ENCODE results near the gene TBL1XR1.

Gene TBL1XR1

GRCh38 chr3:177123822-177124221 is 73.5 kb downstream of the TBL1XR1 start:
- H3K27me3 ChIP-seq (ENCODE audit: insufficient read depth, low read depth), result no peaks in the 10 kb centered on the region
- peaks cover 96% of the 10 kb centered on the region for H3K4me1 ChIP-seq (ENCODE audit: low read depth, poor library complexity, severe bottlenecking)
- peaks cover 83% of the 10 kb centered on the region for H4K20me1 ChIP-seq (ENCODE audit: insufficient read depth)
- TF ChIP-seq, protein P1, sequence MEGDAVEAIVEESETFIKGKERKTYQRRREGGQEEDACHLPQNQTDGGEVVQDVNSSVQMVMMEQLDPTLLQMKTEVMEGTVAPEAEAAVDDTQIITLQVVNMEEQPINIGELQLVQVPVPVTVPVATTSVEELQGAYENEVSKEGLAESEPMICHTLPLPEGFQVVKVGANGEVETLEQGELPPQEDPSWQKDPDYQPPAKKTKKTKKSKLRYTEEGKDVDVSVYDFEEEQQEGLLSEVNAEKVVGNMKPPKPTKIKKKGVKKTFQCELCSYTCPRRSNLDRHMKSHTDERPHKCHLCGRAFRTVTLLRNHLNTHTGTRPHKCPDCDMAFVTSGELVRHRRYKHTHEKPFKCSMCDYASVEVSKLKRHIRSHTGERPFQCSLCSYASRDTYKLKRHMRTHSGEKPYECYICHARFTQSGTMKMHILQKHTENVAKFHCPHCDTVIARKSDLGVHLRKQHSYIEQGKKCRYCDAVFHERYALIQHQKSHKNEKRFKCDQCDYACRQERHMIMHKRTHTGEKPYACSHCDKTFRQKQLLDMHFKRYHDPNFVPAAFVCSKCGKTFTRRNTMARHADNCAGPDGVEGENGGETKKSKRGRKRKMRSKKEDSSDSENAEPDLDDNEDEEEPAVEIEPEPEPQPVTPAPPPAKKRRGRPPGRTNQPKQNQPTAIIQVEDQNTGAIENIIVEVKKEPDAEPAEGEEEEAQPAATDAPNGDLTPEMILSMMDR (conservative IDR thresholded peaks at IDR 0.05; ENCODE audit: low read depth, low read length), result no peak
- peaks cover 100% of the 10 kb centered on the region for H3K79me2 ChIP-seq (ENCODE audit: insufficient read depth, low read depth)
- H2AFZ ChIP-seq (ENCODE audit: low read depth), result no peak overlapping the region
- no peak overlapping the region for H3K9ac ChIP-seq
- H3K27ac ChIP-seq, result no peak overlapping the region
- peaks cover 5% of the 10 kb centered on the region; the same call in 1 of the 2 replicates for H3K36me3 ChIP-seq (ENCODE audit: insufficient read depth)
- H3K4me3 ChIP-seq (IDR thresholded peaks at IDR 0.05; ENCODE audit: insufficient read depth, low read depth, low read length), result no peak overlapping the region
- H3K4me2 ChIP-seq, result no peak overlapping the region

GRCh38 chr3:177122183-177122856 is 75.0 kb downstream of the TBL1XR1 start:
- H3K9ac ChIP-seq, result no peak overlapping the region
- H3K4me1 ChIP-seq (ENCODE audit: low read depth, poor library complexity, severe bottlenecking), result peaks cover 94% of the 10 kb centered on the region
- peaks cover 86% of the 10 kb centered on the region for H4K20me1 ChIP-seq (ENCODE audit: insufficient read depth)
- H3K27me3 ChIP-seq (ENCODE audit: insufficient read depth, low read depth), result no peaks in the 10 kb centered on the region
- TF ChIP-seq, protein P1 (conservative IDR thresholded peaks at IDR 0.05; ENCODE audit: low read depth, low read length), result no peak
- H2AFZ ChIP-seq (ENCODE audit: low read depth), result no peak overlapping the region
- H3K79me2 ChIP-seq (ENCODE audit: insufficient read depth, low read depth), result peaks cover 100% of the 10 kb centered on the region
- H3K4me3 ChIP-seq (IDR thresholded peaks at IDR 0.05; ENCODE audit: insufficient read depth, low read depth, low read length), result no peak overlapping the region
- H3K27ac ChIP-seq, result no peak overlapping the region
- H3K36me3 ChIP-seq (ENCODE audit: insufficient read depth), result peaks cover 4% of the 10 kb centered on the region; the same call in 1 of the 2 replicates
- no peak overlapping the region for H3K4me2 ChIP-seq

- H3K79me2 ChIP-seq (ENCODE audit: insufficient read depth, low read depth), result peaks cover 100% of the 10 kb centered on the region
- peaks cover 88% of the 10 kb centered on the region for H3K4me1 ChIP-seq (ENCODE audit: low read depth, poor library complexity, severe bottlenecking)
- no peak overlapping the region for H3K9ac ChIP-seq
- no peak overlapping the region for H3K27ac ChIP-seq
- H2AFZ ChIP-seq (ENCODE audit: low read depth), result no peak overlapping the region
- TF ChIP-seq, protein P1 (conservative IDR thresholded peaks at IDR 0.05; ENCODE audit: low read depth, low read length), result no peak
- H3K27me3 ChIP-seq (ENCODE audit: insufficient read depth, low read depth), result no peaks in the 10 kb centered on the region
- no peak overlapping the region for H3K4me2 ChIP-seq
- no peak overlapping the region for H3K4me3 ChIP-seq (IDR thresholded peaks at IDR 0.05; ENCODE audit: insufficient read depth, low read depth, low read length)
- H3K36me3 ChIP-seq (ENCODE audit: insufficient read depth), result peaks cover 4% of the 10 kb centered on the region; the same call in 1 of the 2 replicates
- H4K20me1 ChIP-seq (ENCODE audit: insufficient read depth), result peaks cover 80% of the 10 kb centered on the region
These were observed 77.5 kb downstream of the TBL1XR1 start for GRCh38 chr3:177119829-177120228.

GRCh38 chr3:177114253-177114652 is 83.0 kb downstream of the TBL1XR1 start:
- TF ChIP-seq, protein P1 (conservative IDR thresholded peaks at IDR 0.05; ENCODE audit: low read depth, low read length), result no peak
- Histone ChIP-seq H2AFZ (ENCODE audit: low read depth) (no peak overlapping the region), H3K4me1 (ENCODE audit: low read depth, poor library complexity, severe bottlenecking) (peaks cover 92% of the 10 kb centered on the region), H3K79me2 (ENCODE audit: insufficient read depth, low read depth) (peaks cover 99% of the 10 kb centered on the region), H3K9ac (no peak overlapping the region), H3K4me2 (no peak overlapping the region), H3K27ac (no peak overlapping the region), H4K20me1 (ENCODE audit: insufficient read depth) (peaks cover 57% of the 10 kb centered on the region), H3K36me3 (ENCODE audit: insufficient read depth) (no peaks in the 10 kb centered on the region), H3K4me3 (IDR thresholded peaks at IDR 0.05; ENCODE audit: insufficient read depth, low read depth, low read length) (no peak overlapping the region), H3K27me3 (ENCODE audit: insufficient read depth, low read depth) (no peaks in the 10 kb centered on the region)
